Endothelial cell (in vitro differentiated cells): ENCODE results near the gene GJC2. TPM values are rescaled to one million over a fixed set of nuclear protein-coding genes. Genes with fewer than 3 reads are reported as not detected.
A peak's percentile ranks its signal among the peaks of the same experiment; 100 is the strongest.

Experiments
- DNase-seq: peaks from one replicate; pipeline ENCODE4 v3.0.0; 2021; ENCODE audit warnings: low spot score
- H3K27ac Mint-ChIP-seq: one replicate; pipeline ENCODE4 v1.8.0; 2021; ENCODE audit warnings: mixed read lengths, inconsistent platforms; ENCODE audit not compliant: unreplicated experiment
- H3K27me3 Mint-ChIP-seq: one replicate; pipeline ENCODE4 v1.8.0; 2021; ENCODE audit warnings: mild to moderate bottlenecking, moderate library complexity, mixed read lengths, inconsistent platforms; ENCODE audit not compliant: unreplicated experiment
- H3K36me3 Mint-ChIP-seq: one replicate; pipeline ENCODE4 v1.8.0; 2021; ENCODE audit warnings: mild to moderate bottlenecking, low read depth, mixed read lengths, inconsistent platforms; ENCODE audit not compliant: unreplicated experiment
- H3K4me1 Mint-ChIP-seq: one replicate; pipeline ENCODE4 v1.8.0; 2021; ENCODE audit warnings: mild to moderate bottlenecking, mixed read lengths, inconsistent platforms; ENCODE audit not compliant: unreplicated experiment
- H3K4me3 Mint-ChIP-seq: one replicate; pipeline ENCODE4 v1.8.0; 2021; ENCODE audit warnings: mild to moderate bottlenecking, mixed read lengths, inconsistent platforms; ENCODE audit not compliant: unreplicated experiment
- H3K9me3 Mint-ChIP-seq: one replicate; pipeline ENCODE4 v1.8.0; 2021; ENCODE audit warnings: mixed read lengths, inconsistent platforms; ENCODE audit not compliant: unreplicated experiment
- CTCF ChIP-seq: fragments of 200-600 bp; sonication (generic); IDR thresholded peaks from one replicate; pipeline ENCODE4 v1.5.0; 2021; ENCODE audit warnings: antibody characterized with exemption; ENCODE audit not compliant: unreplicated experiment
- total RNA-seq: library from RNA; stranded (reverse); fragmentation: NEBNext Ultra II Directional; extraction: Animal tissue kit (Norgen Biotek cat#: 25700); gene quantifications from one replicate; pipeline ENCODE4 v1.2.1, GENCODE V29; 2021; ENCODE audit not compliant: unreplicated experiment

GJC2 gene
- total RNA-seq, 1 donor from 2014 or later: 13.0 TPM

GRCh38 chr1:228102791-228103620 lies 46.7 kb upstream of the GJC2 start, which contains the start of gene C1orf35:
Gene C1orf35 (minus strand): TSS chr1:228103325. CDS start chr1:228103227, 98 bp downstream.
- Mint-ChIP-seq H3K4me1 (peaks cover 9% of the 10 kb centered on the region), H3K9me3 (no peaks in the 10 kb centered on the region), H3K27ac (no peak within 1 kb of the TSS), H3K4me3 (peak within 1 kb of the TSS; percentile 92), H3K27me3 (peaks cover 13% of the 10 kb centered on the region), H3K36me3 (peaks cover 21% of the 10 kb centered on the region)
- no peak for TF ChIP-seq CTCF
- DNase-seq: peak; percentile 96

- DNase-seq: no peak
- Mint-ChIP-seq H3K27ac (peak overlapping the region; percentile 72), H3K27me3 (peaks cover 13% of the 10 kb centered on the region), H3K36me3 (peaks cover 11% of the 10 kb centered on the region), H3K4me1 (peaks cover 19% of the 10 kb centered on the region), H3K9me3 (no peaks in the 10 kb centered on the region), H3K4me3 (peak overlapping the region; percentile 92)
- TF ChIP-seq CTCF: no peak
Observed at GRCh38 chr1:228104526-228105269, 45.0 kb upstream of the GJC2 start.

GRCh38 chr1:228105270-228105995 lies 44.3 kb upstream of the GJC2 start:
- Mint-ChIP-seq H3K36me3 (peaks cover 11% of the 10 kb centered on the region), H3K27ac (no peak overlapping the region), H3K4me3 (no peak overlapping the region), H3K27me3 (peaks cover 16% of the 10 kb centered on the region), H3K9me3 (no peaks in the 10 kb centered on the region), H3K4me1 (peaks cover 24% of the 10 kb centered on the region)
- DNase-seq: no peak
- no peak for TF ChIP-seq CTCF

- Mint-ChIP-seq H3K4me1 (peaks cover 24% of the 10 kb centered on the region), H3K36me3 (peaks cover 10% of the 10 kb centered on the region), H3K4me3 (peak overlapping the region; percentile 31), H3K27me3 (peaks cover 13% of the 10 kb centered on the region), H3K9me3 (no peaks in the 10 kb centered on the region), H3K27ac (no peak overlapping the region)
- DNase-seq: no peak
- no peak for TF ChIP-seq CTCF
Observed at GRCh38 chr1:228105996-228106799, 43.5 kb upstream of the GJC2 start.
